ENCODE results near the gene ALK. TPM values are rescaled to one million over a fixed set of nuclear protein-coding genes. Genes with fewer than 3 reads are reported as not detected.

ALK gene
- total RNA-seq, 3 donors from 2014 or later, result 0.07 to 2.4 (median 0.09) TPM

- Histone ChIP-seq H3K4me1 (ENCODE audit: low read depth) (no peaks in the 10 kb centered on the region), H3K9me3 (no peaks in the 10 kb centered on the region), H3K4me3 (no peak overlapping the region), H3K36me3 (ENCODE audit: low read depth) (no peaks in the 10 kb centered on the region)
- intact Hi-C loops (cut with DNase I, micrococcal nuclease), result no loop called here
- ATAC-seq, result no peak
- no peak for TF ChIP-seq CTCF (IDR thresholded peaks at IDR 0.05)
- no peak for DNase-seq
These were observed 765.8 kb downstream of the ALK start for GRCh38 chr2:29155578-29155977.

DNA sequence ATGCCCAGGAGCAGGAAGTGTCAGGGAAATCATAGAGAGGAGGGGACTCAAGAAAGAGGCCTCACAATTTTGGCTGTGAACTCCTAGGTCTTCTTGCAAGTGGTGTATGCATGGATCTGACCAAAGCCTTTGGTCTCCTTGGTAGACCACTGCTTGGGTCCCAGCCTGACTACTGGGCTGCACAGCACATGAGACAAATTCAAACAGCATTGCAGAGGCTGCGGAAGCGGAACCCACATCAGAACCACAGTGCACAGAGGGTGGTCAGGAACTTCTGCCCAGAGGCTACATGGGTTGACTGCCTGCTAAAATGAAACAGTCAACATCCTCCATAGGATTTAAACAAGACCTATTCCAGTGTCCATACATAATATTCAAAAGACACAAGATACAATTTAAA is 766.8 kb downstream of the ALK start:
- ATAC-seq, result no peak
- no peak overlapping the region for H3K4me3 ChIP-seq
- intact Hi-C loops (cut with DNase I, micrococcal nuclease), result no loop called here
- no peaks in the 10 kb centered on the region for H3K36me3 ChIP-seq (ENCODE audit: low read depth)
- TF ChIP-seq CTCF (IDR thresholded peaks at IDR 0.05), result no peak
- no peaks in the 10 kb centered on the region for H3K9me3 ChIP-seq
- H3K4me1 ChIP-seq (ENCODE audit: low read depth), result no peaks in the 10 kb centered on the region
- no peak for DNase-seq

DNA sequence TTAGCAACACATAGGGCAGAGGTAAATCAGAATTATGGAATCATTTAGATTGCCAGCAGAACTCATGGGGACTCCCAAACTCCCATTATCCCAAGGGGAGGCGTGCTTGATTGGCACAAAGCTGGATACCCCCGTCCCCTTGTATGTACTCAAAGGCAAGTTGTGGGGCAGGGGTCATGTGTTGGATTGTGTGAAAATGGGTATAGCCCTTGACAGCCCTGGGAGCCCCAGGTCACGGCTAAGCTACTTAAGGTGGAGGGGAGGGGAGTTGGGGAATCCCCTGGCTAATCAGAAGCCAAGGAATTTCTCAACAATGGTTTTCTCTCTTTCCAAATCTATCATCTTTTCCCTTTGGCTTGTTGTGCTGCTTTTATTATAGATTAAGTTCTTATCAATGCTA is 773.4 kb downstream of the ALK start:
- no peak for DNase-seq
- H3K4me3 ChIP-seq, result no peak overlapping the region
- no peaks in the 10 kb centered on the region for H3K36me3 ChIP-seq (ENCODE audit: low read depth)
- intact Hi-C loops (cut with DNase I, micrococcal nuclease), result no loop called here
- no peaks in the 10 kb centered on the region for H3K9me3 ChIP-seq
- TF ChIP-seq CTCF (IDR thresholded peaks at IDR 0.05), result no peak
- ATAC-seq, result no peak
- H3K4me1 ChIP-seq (ENCODE audit: low read depth), result no peaks in the 10 kb centered on the region

- H3K4me1 ChIP-seq (ENCODE audit: low read depth), result no peaks in the 10 kb centered on the region
- no peaks in the 10 kb centered on the region for H3K9me3 ChIP-seq
- intact Hi-C loops (cut with DNase I, micrococcal nuclease), result no loop called here
- H3K36me3 ChIP-seq (ENCODE audit: low read depth), result no peaks in the 10 kb centered on the region
- no peak overlapping the region for H3K4me3 ChIP-seq
- no peak for TF ChIP-seq CTCF (IDR thresholded peaks at IDR 0.05)
- DNase-seq (no peak), ATAC-seq (no peak)
These were observed 775.2 kb downstream of the ALK start for GRCh38 chr2:29146197-29146596.

DNA sequence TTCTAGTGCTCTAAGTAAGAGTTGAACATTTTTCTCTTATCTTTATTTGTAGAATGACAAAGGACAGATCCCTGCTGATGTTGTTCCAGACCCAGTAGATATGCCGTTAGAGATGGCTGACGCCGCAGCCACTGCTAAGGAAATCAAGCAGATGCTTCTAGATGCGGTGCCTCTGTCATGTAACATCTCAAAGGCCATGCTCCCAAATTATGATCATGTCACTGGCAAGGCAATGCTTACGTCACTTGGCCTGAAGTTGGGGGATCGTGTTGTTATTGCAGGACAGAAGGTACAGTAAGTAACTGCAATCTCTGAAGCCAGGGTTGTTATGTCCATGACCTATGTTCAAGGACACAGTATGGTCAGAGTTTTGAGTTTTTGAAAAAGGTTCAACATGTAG is 777.7 kb downstream of the ALK start:
- no peaks in the 10 kb centered on the region for H3K36me3 ChIP-seq (ENCODE audit: low read depth)
- intact Hi-C loops (cut with DNase I, micrococcal nuclease), result no loop called here
- DNase-seq (no peak), ATAC-seq (no peak)
- TF ChIP-seq CTCF (IDR thresholded peaks at IDR 0.05), result no peak
- H3K4me1 ChIP-seq (ENCODE audit: low read depth), result no peaks in the 10 kb centered on the region
- no peaks in the 10 kb centered on the region for H3K9me3 ChIP-seq
- no peak overlapping the region for H3K4me3 ChIP-seq

Other genes with a start within 250 kb of the ALK start
- 100 to 1,000 TPM in 1 of 3 donors, 10 to 100 TPM in 2; 58.0 to 104 (median 79.3) TPM for gene YPEL5, start 225.4 kb upstream of the ALK start, total RNA-seq

All from mucosa of descending colon (tissue), 3 donors.